HG03196 (cell line): ENCODE results near the gene MUL1.
A peak's percentile ranks its signal among the peaks of the same experiment; 100 is the strongest.
"Not testable (repeated sequence)": the region's sequence is repeated elsewhere in the genome, so short reads cannot be mapped to it uniquely, and the experiment has no call there.

ENCODE experiments used
- ATAC-seq: cut with Tn5 transposase; IDR thresholded peaks from one replicate; pipeline ENCODE4 v1.9.1; 2021; ENCODE audit not compliant: unreplicated experiment

The MUL1 gene

DNA sequence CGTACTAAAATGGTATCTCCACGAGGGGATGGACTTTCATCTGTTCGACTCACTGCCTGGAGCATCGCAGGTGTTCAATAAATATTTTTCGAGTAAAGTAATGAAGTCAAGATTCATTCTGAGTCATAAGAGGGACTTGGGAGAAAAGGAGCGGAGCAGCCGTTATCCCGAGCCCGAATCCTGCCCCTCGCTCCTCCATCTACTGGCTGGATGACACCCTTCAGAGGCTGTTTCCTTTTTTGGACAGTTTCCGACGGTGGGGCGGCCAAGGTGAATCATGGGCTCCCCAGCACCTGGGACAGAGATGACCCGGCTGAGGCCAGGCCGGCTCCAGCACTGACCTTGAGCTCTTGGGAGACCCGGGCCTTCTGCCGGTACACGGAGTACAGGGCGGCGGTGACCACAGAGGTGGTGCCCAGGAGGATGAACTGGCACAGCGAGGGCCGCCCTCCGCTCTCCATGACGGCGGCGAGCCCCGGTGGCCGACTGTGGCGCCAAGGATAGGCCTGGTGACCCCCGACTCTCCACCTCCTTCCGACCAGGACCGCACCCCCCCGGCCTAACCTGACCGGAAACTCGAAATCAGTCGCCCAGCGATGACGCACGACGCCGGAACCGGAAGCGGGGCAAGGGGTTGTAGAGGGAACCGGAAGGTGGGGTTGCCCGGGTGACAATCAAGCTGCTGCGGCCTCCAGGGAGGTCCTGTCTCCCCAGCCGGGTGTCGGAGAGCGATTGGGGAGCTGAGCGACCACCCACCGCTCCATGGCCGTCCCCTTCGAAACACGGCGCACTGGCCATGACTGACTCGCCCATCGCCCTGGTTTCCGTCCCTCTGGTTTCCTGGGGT is at the start of gene MUL1:
TSS of gene MUL1 (minus strand) at position 588 of the 847 bp plus-strand sequence. CDS start at position 461, 127 bp downstream.
- ATAC-seq = peak; percentile 88

- ATAC-seq = no peak
Measured at GRCh38 chr1:20555758-20556120, 47.8 kb upstream of the MUL1 start.

GRCh38 chr1:20555025-20555757 is 47.2 kb upstream of the MUL1 start:
- no peak for ATAC-seq

DNA sequence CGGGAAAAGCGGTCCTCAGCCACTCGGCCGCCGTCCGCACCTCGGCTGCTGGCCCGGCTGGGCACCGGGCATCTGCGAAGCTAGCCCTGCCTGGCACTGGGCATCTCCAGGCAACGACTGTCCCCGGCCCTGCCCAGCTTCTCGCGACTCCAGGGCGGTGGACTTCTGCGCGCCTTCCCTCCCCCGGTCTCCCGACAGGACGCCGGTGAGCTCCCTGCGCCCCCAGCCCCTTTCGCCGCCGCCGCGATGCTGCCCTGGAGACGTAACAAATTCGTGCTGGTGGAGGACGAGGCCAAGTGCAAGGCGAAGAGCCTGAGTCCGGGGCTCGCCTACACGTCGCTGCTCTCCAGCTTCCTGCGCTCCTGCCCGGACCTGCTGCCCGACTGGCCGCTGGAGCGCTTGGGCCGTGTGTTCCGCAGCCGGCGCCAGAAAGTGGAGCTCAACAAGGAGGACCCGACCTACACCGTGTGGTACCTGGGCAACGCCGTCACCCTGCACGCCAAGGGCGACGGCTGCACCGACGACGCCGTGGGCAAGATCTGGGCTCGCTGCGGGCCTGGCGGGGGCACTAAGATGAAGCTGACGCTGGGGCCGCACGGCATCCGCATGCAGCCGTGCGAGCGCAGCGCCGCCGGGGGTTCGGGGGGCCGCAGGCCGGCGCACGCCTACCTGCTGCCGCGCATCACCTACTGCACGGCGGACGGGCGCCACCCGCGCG is 44.9 kb upstream of the MUL1 start:
- ATAC-seq = no peak

DNA sequence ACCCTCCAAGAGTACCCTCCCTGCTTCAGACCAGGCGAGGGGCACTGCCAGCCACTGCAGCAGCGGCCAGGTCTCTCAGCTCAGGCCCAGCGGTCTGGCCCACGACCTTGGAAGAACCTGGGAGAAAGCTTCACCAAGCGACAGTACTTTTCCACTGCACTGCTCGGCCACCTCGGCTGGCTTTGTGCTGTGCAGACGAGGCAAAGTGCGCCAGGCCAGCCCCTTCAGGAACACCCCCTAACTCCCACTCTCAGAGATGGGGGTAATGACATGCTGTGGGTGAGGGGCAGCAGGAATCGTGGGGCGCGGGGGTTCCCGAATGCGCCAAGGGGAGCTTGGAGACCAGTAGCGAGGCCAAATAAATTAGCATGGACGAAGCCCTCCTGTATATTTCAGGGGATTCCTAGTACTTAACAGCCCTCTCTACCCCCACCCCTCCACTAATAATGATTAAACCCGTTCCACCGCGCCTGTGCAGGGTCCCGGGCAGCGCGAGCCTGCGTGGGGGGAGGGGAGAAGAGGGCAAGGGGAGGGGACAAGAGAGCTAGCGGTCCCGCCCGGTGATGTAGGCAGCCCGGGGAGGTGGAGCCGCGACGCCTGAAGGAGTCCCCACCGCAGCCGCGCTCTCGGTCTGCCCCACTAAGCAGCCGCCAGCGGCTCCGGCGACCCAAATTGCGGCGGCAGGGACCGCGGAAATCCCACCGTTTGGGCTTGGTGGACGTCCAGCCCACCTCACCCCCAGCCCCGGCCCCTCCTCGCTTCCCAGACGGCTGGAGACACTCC is 44.2 kb upstream of the MUL1 start, which contains the start of gene FAM43B:
TSS of gene FAM43B (plus strand) at position 629 of the 783 bp plus-strand sequence. CDS start 401 bp downstream, outside the sequence.
- ATAC-seq = no peak

DNA sequence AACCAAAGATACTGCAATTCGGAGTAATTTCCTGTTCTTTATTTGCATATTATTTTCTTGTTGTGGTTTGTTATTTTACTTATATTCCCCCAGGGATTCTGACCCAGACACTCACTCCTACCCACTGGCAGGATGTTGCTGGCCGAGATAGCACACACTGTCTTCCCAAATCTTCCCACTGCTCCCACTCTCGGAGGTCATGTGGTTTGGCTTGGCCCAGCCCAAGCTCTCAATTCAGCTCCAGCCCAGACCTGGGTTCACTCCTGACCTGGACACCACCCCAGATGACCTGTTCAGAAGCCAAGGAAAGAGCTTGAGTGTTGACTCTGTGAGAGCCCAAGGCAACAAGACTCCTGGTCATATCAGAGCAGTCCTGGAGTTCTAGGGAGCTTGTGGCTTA is 43.2 kb upstream of the MUL1 start:
- ATAC-seq = no peak

GRCh38 chr1:20546637-20547036 is 38.7 kb upstream of the MUL1 start:
- ATAC-seq = no peak

GRCh38 chr1:20540281-20540680 is 32.3 kb upstream of the MUL1 start:
- no peak for ATAC-seq

DNA sequence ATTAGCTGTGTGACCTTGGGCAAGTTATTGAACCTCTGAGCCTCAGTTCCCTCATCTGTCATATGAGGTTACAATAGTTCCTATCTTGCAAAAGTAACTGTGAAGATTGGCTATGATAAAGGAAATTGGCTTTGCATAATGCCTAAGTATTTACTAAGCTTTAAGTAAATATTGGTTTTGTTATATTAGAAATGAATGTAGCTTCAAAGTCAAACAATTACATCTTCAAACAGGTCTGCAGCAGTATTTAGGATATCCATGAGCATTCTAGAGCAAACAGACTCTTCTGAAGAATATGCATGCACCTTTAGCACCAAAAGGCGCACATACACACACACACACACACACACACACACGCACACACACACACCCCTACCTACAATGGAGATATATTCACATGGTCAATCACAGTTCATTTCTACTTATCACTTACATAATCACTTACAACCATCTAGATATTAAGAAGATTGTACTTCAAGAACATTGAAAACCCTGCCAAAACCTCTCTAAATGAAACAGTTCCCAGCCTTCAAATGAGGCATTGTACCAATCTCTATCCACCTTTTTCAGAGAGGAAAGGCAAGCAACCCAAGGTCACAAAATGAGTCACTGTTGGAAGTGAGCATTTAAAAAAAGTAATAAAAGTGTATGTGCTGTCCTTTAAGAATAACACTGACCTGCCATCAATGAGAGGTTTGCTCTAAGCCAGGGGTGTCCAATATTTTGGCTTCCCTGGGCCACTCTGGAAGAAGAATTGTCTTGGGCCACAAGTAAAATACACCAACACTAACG is 31.0 kb upstream of the MUL1 start:
- ATAC-seq = no peak

GRCh38 chr1:20538227-20538626 is 30.3 kb upstream of the MUL1 start:
- ATAC-seq = no peak

DNA sequence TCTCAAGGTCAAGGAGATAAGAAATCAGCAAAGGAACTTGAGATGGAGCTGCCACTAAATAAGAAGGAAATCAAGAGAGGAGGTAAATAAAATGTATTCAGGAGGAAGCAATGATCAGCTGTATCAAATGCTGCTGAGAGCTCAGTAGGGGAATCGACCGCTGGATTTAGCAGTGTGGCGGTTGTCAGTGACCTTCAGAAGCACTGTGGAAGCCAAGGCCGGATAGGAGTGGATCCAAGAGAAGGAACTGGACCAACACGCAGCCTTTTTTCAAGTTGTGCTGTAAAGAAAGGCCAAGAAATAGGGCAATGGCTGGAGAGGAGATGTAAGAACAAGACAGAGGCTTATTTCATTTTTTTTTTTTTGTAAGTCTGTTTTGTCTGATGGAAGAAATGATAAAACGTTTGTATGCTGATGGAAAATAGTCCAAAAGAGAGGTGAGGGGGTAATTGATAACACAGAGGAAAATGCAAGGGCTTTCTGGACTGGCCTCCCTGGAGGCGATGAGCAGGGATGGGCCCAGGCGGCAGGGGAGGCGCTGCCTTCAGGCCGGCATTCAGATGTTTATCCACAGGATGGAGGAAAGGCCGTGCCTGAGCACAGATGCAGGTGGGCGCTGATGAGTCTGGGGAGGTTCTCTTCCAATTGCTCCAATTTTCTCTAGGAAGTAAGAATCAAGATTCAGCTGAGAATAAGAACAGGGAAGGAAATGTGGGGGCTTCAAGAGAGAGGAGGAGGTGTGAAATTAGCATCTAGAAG is 26.9 kb upstream of the MUL1 start:
- ATAC-seq = no peak

DNA sequence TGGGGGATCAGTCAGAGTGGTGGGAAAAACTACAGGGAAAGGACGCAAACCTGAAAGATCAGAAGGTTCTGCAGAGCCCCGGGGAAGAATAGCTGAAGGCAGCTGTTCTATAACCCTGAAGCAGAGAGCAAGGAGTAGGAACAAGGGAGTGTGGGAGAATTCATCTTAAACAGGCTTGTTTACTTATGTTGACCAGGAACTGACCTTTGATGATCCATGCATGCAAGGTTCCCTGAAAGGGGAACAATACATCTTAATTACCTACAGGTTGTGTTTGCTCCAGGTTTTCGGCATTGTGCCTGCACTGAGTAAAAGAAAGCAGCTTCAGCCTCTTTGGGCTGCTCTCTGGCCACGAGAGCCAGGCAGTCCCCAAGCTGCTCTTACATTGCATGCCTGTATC is 25.7 kb upstream of the MUL1 start:
- ATAC-seq = no peak

DNA sequence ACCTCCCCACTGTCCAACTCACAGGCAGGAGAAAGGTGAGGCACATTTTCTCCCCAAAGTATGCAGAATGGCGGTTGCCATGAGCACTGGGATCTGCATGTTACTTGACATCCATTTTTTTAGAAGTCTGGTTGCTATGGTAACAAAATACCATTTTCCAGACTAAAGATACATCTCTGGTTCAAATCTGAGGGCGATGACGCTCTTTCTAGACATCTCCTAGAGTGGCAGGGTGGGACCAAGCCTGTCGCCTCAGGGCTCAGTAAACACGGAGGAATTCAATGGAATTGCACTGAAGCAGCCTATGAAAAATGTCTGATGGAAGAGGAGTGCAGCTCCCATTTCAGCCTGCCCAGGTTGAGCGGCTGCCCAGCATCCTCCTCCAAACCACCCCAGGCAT is 22.9 kb upstream of the MUL1 start:
- no peak for ATAC-seq

- no peak for ATAC-seq
Measured at GRCh38 chr1:20530306-20530705, 22.4 kb upstream of the MUL1 start.

GRCh38 chr1:20528221-20528620 is 20.3 kb upstream of the MUL1 start:
- ATAC-seq = no peak

DNA sequence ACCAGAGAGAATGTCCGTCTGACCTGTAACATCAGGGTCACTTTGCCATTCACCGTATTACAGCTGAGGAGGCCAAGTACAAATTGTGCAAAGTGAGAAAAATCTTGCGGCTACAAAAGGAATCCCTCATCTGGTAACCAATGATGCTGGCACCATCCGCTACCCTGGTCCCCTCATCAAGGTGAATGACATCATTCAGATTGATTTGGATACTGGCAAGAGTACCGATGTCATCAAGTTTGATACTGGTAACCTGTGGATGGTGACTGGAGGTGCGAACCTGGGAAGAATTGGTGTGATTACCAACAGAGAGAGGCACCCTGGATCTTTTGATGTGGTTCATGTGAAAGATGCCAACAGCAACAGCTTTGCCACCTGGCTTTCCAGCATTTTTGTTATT is 18.3 kb upstream of the MUL1 start:
- ATAC-seq = no peak

DNA sequence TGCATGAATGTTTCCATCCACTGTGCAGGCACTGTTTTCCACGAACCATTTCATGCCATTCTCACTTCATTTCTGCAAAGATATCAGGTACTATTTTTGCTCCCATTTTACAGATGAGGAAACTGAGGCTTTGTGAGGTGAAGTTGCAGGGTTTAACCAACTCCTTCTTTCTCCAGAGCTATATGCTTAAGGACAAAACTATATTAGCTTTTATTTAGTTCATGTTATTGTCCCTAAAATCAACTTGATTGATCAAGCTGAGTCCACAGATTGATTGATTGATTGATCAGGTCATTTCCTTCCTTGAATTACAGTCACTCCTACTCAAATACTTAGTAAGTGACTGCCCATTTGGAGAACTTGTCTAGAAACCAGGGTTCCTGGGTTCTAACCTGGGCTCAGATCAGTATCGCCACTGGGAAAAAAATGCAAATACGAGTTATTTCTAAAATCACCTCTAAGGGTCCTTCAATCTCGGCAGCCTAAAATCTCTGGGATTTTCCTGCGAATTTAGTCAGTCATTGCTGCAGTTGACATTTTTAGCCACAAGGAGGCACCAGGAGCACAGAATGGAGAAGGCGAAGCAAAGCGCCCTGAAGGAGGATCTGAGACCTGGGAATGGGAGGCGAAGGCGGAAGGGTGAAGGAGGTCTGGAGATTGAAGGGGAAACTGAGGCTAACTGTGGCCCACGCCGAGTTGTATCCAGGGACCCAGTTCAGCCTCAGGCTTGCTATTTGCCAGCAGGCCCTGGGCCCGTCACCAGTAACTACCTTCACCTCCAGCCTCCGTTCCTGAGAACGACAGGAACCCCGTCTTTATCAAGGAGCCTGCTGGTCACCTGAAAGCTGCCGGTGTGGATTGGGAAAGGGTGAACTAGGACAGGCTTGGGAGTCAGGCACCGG is 14.3 kb upstream of the MUL1 start:
- ATAC-seq = no peak

- not testable (repeated sequence) for ATAC-seq
Measured at GRCh38 chr1:20519609-20520262, 11.8 kb upstream of the MUL1 start.
